OCI-LY7 (cell line): ENCODE data around the gene SYNJ2. TPM values are rescaled to one million over a fixed set of nuclear protein-coding genes. Genes with fewer than 3 reads are reported as not detected.

Source experiments
- BruUV-seq: library from RNA; stranded (reverse); fragments of 400-500 nt; replicated peaks from 2 replicates; lab custom pipeline; 2021; lab: Mats Ljungman, UMichigan
- CTCF ChIA-PET: fragments of 300-600 bp; sonication (Branson Sonifier 250); formaldehyde crosslinking; loops from one replicate; lab custom pipeline; 2022; ENCODE audit warnings: antibody characterized with exemption; ENCODE audit not compliant: unreplicated experiment; lab: Charles Lee
- POLR2A ChIA-PET: fragments of 300-600 bp; sonication (Branson Sonifier 250); formaldehyde crosslinking; loops from one replicate; lab custom pipeline; 2022; ENCODE audit warnings: antibody characterized with exemption; lab: Charles Lee
- DNase-seq: peaks from one replicate; pipeline ENCODE4 v3.0.0-alpha.2; 2015; ENCODE audit warnings: low spot score
- H2AFZ ChIP-seq: fragments of 200-600 bp; sonication (generic), shearing (Covaris generic); 2 replicates; pipeline ENCODE4 v1.6.1; 2014; ENCODE audit warnings: mild to moderate bottlenecking, antibody characterized with exemption, low read length, moderate library complexity
- H3K27ac ChIP-seq: fragments of 200-600 bp; sonication (generic); 2 replicates; pipeline ENCODE4 v1.5.1; 2014; ENCODE audit warnings: mixed run types, low read depth, mild to moderate bottlenecking, moderate library complexity, low read length, inconsistent platforms; ENCODE audit not compliant: poor library complexity, severe bottlenecking
- H3K36me3 ChIP-seq: fragments of 200-600 bp; sonication (generic); 2 replicates; pipeline ENCODE4 v1.6.1; 2014; ENCODE audit warnings: mild to moderate bottlenecking, antibody characterized with exemption, low read length, moderate library complexity, mixed read lengths; ENCODE audit not compliant: insufficient read depth
- H3K4me1 ChIP-seq: fragments of 200-600 bp; sonication (generic); 2 replicates; pipeline ENCODE4 v1.5.1; 2014; ENCODE audit warnings: mild to moderate bottlenecking, low read length; ENCODE audit not compliant: insufficient read depth, poor library complexity, severe bottlenecking
- H3K4me2 ChIP-seq: fragments of 200-600 bp; sonication (generic); 2 replicates; pipeline ENCODE4 v1.6.1; 2014; ENCODE audit warnings: mild to moderate bottlenecking, low read length
- H3K4me3 ChIP-seq: fragments of 200-600 bp; sonication (generic); 2 replicates; pipeline ENCODE4 v1.5.1; 2014; ENCODE audit warnings: mild to moderate bottlenecking, low read depth, low read length; ENCODE audit not compliant: poor library complexity, severe bottlenecking
- H3K79me2 ChIP-seq: fragments of 200-600 bp; sonication (generic); 2 replicates; pipeline ENCODE4 v1.6.1; 2016; ENCODE audit warnings: low read depth, mild to moderate bottlenecking, low read length, moderate library complexity, mixed read lengths; ENCODE audit not compliant: insufficient read depth
- H3K9me2 ChIP-seq: fragments of 200-600 bp; sonication (generic); 2 replicates; pipeline ENCODE4 v1.6.1; 2016; ENCODE audit warnings: mild to moderate bottlenecking, low read length, mixed read lengths; ENCODE audit not compliant: insufficient read depth
- H3K9me3 ChIP-seq: fragments of 200-600 bp; sonication (generic); 2 replicates; pipeline ENCODE4 v1.6.1; 2014; ENCODE audit warnings: mild to moderate bottlenecking, mixed run types, low read length, mixed read lengths
- H4K20me1 ChIP-seq: fragments of 200-600 bp; sonication (generic); 2 replicates; pipeline ENCODE4 v1.6.1; 2014; ENCODE audit warnings: mild to moderate bottlenecking, antibody characterized with exemption, low read length, moderate library complexity, mixed read lengths; ENCODE audit not compliant: insufficient read depth
- EZH2phosphoT487 ChIP-seq: fragments of 200-600 bp; sonication (generic); IDR thresholded peaks from 2 replicates; pipeline ENCODE4 v1.6.1; 2018; ENCODE audit warnings: low read depth, borderline replicate concordance, mild to moderate bottlenecking, mixed run types, antibody characterized with exemption, low read length, moderate library complexity, mixed read lengths
- intact Hi-C: fragments of 100-400 bp; cut with micrococcal nuclease; formaldehyde crosslinking; loops from one replicate; pipeline ENCODE4 v1.10.0; 2022; ENCODE audit not compliant: unreplicated experiment
- total RNA-seq, 2 experiments: library from RNA; depleted of rRNA in 1 of 2; stranded (reverse); fragments of >200 nt in 1 of 2; shearing (Covaris generic) in 1 of 2; gene quantifications; 2 replicates each; pipeline ENCODE4 v1.2.3, GENCODE V29; 2014 to 2022
- TF ChIP-seq, protein P1 (sequence below): fragments of 200-600 bp; sonication (generic); conservative IDR thresholded peaks from 2 replicates; pipeline ENCODE4 v1.5.1; 2014; ENCODE audit warnings: mild to moderate bottlenecking, antibody characterized with exemption, low read length, moderate library complexity, mixed read lengths

Gene SYNJ2
- total RNA-seq, 2 experiments from 2014 or later, result 0.21 TPM; not detected in 1

DNA sequence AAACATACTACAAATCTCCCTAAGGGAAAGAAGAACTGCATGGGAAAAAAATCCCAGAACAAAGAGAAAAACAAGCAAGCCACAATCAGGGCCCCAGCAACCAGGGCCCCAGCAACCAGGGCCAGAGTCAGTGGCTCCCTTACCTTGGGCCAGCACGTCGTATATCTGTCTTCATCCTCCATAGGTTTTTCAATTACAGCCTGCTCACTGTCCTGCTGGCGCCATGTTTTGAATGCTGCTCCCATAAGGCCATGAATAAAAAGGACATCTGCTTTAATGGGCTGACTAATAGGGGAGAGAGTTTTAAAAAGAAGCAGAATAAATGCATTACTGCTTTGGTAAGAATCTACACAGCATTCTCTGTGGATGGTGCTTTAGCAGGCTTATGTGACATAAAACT lies 137.2 kb downstream of the SYNJ2 start:
- H3K4me1 ChIP-seq, result no peaks in the 10 kb centered on the region
- no peak overlapping the region for H2AFZ ChIP-seq
- no peak overlapping the region for H3K4me2 ChIP-seq
- no peaks in the 10 kb centered on the region for H3K9me3 ChIP-seq
- H3K79me2 ChIP-seq, result no peaks in the 10 kb centered on the region
- ChIA-PET POLR2A (no interaction called here), CTCF (no interaction called here)
- H4K20me1 ChIP-seq, result no peaks in the 10 kb centered on the region
- intact Hi-C loops, result no loop called here
- H3K36me3 ChIP-seq, result no peaks in the 10 kb centered on the region
- H3K9me2 ChIP-seq, result no peaks in the 10 kb centered on the region
- DNase-seq, result no peak
- no peak overlapping the region for H3K27ac ChIP-seq
- TF ChIP-seq, protein P1, sequence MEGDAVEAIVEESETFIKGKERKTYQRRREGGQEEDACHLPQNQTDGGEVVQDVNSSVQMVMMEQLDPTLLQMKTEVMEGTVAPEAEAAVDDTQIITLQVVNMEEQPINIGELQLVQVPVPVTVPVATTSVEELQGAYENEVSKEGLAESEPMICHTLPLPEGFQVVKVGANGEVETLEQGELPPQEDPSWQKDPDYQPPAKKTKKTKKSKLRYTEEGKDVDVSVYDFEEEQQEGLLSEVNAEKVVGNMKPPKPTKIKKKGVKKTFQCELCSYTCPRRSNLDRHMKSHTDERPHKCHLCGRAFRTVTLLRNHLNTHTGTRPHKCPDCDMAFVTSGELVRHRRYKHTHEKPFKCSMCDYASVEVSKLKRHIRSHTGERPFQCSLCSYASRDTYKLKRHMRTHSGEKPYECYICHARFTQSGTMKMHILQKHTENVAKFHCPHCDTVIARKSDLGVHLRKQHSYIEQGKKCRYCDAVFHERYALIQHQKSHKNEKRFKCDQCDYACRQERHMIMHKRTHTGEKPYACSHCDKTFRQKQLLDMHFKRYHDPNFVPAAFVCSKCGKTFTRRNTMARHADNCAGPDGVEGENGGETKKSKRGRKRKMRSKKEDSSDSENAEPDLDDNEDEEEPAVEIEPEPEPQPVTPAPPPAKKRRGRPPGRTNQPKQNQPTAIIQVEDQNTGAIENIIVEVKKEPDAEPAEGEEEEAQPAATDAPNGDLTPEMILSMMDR, result no peak
- no peak for TF ChIP-seq EZH2phosphoT487
- BruUV-seq, result no TSS peak
- H3K4me3 ChIP-seq, result no peak overlapping the region

DNA sequence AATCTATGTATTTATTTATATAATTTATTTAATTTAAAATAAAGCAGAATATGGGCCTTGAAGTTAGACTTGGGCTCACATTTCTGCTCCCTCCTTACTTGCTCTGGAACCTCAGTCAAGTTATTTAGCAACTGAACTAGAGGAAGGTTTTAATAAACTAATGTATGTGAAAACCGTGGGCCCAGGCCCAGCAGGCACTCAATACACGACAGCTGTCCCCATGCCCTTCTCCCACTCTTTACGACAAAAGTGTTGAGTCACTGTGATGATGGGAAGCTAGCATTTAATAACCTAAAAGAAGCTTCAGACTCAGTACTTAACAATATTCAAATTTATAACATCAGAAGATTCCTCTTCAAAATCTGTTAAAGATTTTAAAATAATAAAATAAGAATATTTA lies 139.7 kb downstream of the SYNJ2 start:
- no TSS peak for BruUV-seq
- Histone ChIP-seq H2AFZ (no peak overlapping the region), H3K4me2 (no peak overlapping the region), H3K4me3 (no peak overlapping the region), H3K4me1 (no peaks in the 10 kb centered on the region), H3K27ac (no peak overlapping the region), H4K20me1 (no peaks in the 10 kb centered on the region), H3K79me2 (no peaks in the 10 kb centered on the region), H3K9me3 (no peaks in the 10 kb centered on the region), H3K9me2 (no peaks in the 10 kb centered on the region), H3K36me3 (no peaks in the 10 kb centered on the region)
- intact Hi-C loops, result no loop called here
- ChIA-PET POLR2A (interaction anchor here (0.5 to 0.6 kb wide), 2 partner anchors 24 to 1729 kb away, joined by 3 to 4 read pairs; no protein-coding TSS in a partner anchor), CTCF (no interaction called here)
- no peak for TF ChIP-seq EZH2phosphoT487
- TF ChIP-seq, protein P1, result no peak
- no peak for DNase-seq

DNA sequence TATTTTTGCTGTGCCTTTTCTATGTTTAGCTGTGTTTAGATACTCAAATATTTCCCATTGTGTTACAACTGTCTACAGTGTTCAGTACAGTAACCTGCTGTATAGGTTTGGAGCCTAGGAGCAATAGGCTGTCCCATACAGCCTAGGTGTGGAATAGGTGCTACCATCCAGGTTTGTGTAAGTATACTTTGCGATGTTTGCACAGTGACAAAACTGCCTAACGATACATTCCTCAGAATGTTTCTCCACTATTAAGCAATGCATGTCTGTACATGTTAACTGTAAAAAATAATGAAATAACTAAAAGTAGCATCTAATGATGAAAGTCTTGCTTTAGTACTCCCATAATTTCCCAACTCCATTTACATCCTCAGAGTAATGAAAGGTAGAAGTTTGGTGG lies 140.4 kb downstream of the SYNJ2 start:
- intact Hi-C loops, result no loop called here

More for the DNA sequence above, 140.4 kb downstream of the SYNJ2 start:
- no peak overlapping the region for H3K27ac ChIP-seq
- H3K4me3 ChIP-seq, result no peak overlapping the region
- no peaks in the 10 kb centered on the region for H3K9me2 ChIP-seq
- BruUV-seq, result no TSS peak
- no peak for DNase-seq
- H3K9me3 ChIP-seq, result no peaks in the 10 kb centered on the region
- H3K4me2 ChIP-seq, result no peak overlapping the region
- no peaks in the 10 kb centered on the region for H4K20me1 ChIP-seq
- no peaks in the 10 kb centered on the region for H3K4me1 ChIP-seq
- CTCF ChIA-PET, result no interaction called here
- no peaks in the 10 kb centered on the region for H3K79me2 ChIP-seq
- H2AFZ ChIP-seq, result no peak overlapping the region
- POLR2A ChIA-PET, result interaction anchor here (0.5 to 0.7 kb wide), 3 partner anchors 8 to 1730 kb away, joined by 3 to 4 read pairs (median 3); no protein-coding TSS in a partner anchor
- H3K36me3 ChIP-seq, result no peaks in the 10 kb centered on the region
- TF ChIP-seq EZH2phosphoT487, result no peak
- TF ChIP-seq, protein P1, result no peak
